HG03460 (cell line): Measurements from ENCODE around the gene WIPF2.

ENCODE experiments used
- ATAC-seq: cut with Tn5 transposase; IDR thresholded peaks from one replicate; pipeline ENCODE4 v1.9.1; 2021; ENCODE audit not compliant: unreplicated experiment

Gene WIPF2

DNA sequence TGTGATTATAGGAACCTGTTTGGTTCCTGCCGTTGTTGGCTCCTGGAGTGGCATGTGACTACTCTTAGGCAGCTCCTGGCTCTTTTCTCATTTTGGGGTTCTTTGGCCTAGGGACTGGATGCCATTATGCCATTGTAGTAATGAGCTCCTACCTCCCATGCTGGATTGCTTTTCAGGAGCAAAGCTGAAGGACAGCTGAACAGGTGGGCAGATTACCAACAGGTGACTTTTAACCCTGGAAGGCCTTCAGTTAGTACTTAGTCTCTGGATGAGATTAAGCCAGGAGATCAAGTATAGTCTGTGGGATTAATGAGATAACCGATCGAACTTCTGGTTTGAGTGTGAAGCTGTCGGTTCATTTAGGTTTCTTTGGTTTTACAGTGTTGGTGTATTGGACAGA is 25.2 kb downstream of the WIPF2 start:
- no peak for ATAC-seq

DNA sequence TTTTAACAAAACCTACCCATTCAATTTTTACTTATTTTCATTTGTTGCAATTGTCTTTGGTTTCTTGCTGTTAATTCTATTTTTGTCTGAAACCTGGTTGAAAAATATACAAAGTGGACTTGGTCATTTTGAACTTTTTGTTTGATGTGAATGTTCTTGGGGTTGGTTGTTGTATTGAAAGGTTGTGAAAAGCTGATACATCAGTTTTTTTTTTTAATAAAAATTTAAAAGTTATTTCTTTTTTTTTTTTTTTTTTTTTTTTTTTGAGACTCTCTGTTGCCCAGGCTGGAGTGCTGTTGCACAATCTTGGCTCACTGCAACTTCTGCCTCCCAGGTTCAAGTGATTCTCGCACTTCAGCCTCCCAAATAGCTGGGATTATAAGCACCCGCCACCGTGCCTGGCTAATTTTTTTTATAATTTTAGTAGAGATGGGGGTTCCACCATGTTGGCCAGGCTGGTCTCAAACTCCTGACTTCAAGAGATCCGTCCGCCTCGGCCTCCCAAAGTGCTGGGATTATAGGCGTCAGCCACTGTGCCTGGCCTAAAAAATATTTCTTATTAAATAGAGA is 28.9 kb downstream of the WIPF2 start:
- no peak for ATAC-seq

DNA sequence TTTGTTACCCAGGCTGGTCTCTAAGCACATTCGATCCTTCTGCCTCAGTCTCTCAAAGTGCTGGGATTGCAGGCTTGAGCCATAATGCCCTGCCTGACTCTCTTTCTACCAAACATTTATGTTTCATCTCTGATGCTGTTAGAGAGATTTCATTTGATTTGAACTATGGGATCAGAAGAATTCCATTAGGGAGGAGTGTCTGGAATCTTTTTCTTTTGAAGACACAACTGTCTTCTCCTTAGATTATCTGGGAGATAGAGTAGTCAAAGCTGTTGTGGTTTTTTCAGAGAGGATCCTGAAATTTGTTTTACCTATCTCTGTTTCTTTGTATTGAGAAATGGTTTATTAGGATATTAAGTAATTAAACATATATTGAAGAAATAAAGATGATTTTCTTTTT is 29.4 kb downstream of the WIPF2 start:
- ATAC-seq: no peak

DNA sequence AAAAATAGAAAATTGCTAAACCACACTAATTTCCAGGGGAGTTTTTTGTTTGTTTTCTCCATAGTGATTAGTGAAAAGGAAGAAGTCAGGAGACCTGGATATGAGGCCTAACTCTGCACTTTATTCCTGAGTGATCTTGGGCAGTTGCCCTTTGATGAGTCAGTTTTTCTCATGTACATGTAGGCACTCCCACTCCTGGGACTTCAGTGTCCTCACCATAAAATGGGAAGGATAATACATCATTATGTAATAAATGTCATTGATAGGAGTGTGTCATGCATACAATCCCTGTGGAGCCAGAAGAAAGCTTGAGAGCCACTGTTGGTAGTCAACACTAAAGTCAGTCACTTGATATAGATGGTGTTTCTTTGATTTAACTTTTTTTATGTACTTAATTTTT is 32.5 kb downstream of the WIPF2 start:
- ATAC-seq: no peak

DNA sequence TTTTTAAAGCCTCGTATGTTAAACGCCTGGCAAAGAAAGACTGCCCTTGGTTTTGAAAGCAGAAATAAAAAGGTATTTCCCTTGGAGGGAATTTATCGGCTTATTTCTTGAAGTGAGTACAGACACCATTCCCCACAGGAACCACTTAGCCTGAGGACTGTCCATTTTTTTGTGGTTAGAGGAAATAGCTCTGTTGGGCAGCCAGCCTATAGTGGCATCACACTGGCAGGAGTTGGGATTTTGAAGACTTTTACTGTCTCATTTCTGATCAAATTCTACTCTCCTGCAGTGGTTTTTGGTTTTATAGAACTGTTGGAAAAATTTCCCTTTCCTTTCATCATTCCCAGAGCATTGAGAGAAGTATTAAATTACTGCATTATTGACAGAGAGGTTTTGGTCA is 34.5 kb downstream of the WIPF2 start:
- ATAC-seq: no peak

DNA sequence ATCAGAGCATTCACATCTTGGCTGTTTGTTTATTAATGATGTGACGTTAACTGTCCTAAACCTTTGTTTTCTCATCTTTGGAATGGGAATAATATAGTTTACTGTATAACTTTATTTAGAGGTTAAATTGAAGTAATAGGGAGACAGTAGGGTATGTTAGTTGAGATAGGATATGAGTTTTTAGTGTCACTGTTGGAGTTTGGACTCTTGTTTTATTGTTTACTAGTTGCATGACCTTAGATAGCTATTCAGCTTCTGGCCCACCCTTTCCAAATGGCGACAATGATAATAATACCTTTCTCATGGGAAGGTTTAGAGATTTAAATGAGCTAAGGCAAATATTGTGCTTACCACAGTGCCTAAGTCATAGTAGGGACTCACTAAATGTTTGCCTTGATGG is 40.4 kb downstream of the WIPF2 start:
- ATAC-seq: no peak

DNA sequence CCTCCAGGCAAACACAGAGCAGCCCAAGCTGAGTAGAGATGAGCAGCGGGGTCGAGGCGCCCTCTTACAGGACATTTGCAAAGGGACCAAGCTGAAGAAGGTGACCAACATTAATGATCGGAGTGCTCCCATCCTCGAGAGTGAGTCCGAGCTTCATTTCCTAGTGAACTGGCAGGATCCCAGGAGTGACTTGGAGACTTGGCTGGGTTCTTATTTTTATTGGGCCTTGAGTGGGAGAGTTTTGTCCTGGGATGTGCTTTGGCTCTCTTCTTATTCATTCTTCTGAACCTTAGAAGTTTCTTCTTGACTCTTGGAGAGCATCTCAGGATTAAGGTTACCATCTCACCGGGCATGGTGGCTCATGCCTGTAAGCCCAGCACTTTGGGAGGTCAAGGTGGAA is 41.4 kb downstream of the WIPF2 start:
- ATAC-seq: no peak

DNA sequence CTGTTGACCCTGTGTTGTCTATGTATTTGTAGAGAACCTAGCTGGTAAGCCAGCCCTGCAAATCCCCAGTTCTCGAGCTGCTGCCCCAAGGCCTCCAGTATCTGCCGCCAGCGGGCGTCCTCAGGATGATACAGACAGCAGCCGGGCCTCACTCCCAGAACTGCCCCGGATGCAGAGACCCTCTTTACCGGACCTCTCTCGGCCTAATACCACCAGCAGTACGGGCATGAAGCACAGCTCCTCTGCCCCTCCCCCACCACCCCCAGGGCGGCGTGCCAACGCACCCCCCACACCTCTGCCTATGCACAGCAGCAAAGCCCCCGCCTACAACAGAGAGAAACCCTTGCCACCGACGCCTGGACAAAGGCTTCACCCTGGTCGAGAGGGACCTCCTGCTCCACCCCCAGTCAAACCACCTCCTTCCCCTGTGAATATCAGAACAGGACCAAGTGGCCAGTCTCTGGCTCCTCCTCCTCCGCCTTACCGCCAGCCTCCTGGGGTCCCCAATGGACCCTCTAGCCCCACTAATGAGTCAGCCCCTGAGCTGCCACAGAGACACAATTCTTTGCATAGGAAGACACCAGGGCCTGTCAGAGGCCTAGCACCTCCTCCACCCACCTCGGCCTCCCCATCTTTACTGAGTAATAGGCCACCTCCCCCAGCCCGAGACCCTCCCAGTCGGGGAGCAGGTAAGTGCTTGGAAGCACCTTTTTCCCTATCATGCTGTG is 45.5 kb downstream of the WIPF2 start:
- no peak for ATAC-seq

DNA sequence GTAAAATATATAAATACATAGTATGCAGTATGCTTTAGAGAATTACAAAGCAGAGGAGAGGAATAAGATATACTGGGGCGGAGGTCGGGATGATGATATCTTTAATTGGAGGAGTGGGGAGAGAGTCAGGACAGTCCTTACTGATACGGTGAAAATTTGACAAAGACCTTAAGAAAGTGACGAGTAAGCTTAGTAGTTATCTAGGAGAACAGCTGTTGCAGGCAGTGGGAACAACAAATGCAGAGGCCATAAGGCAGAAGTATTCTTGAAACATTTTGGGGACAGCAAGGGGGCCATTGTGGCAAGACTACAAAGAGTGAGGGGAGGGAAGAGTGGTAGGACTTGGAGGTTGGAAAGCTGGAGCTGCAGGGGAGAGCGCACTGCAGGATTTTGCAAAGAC is 46.2 kb downstream of the WIPF2 start:
- no peak for ATAC-seq

DNA sequence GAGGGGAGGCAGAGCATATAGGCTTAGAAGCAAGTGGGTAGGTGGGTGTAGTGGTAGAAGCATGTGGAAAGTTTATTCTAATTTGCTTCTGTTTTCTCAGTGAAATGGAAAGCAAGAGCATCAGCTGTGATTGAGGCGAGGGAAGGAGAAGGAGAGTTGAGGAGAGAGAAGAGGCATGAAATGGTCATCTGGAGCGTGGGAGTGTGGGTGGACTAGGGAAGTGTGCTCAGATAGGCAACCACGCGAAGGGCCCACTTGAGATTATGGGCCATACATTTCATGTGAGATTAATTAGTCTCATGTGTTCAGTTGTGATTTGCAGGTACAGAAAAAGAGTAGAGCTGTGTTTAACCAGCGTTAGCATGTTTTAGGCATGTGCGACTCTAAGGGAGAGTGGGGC is 47.8 kb downstream of the WIPF2 start:
- no peak for ATAC-seq

DNA sequence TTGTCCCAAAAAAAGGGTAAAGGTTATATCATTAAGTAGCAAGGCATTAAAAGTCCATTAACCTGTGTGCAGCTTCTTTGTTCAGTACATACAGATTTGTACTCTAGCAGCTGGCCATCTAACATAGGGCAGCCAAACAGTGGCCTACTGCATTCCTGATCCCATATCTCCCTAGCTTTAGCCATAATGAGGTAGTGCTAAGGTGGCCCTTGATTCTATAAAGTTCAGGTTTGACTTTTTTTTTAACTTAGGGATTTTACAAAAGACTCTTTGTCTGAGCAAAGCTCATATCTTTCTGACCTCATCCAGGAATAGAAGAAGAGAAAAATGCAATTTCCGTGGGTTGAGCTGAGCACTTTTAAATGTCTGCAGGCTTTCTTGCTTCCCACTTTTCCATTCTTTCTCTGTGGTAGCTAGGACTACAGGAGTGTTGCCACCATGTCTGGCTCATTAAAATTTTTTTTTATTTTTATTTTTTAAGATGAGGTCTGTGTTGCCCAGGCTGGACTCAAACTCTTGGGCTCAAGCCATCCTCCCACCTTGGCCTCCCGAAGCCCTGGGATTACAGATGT is 49.1 kb downstream of the WIPF2 start:
- no peak for ATAC-seq

DNA sequence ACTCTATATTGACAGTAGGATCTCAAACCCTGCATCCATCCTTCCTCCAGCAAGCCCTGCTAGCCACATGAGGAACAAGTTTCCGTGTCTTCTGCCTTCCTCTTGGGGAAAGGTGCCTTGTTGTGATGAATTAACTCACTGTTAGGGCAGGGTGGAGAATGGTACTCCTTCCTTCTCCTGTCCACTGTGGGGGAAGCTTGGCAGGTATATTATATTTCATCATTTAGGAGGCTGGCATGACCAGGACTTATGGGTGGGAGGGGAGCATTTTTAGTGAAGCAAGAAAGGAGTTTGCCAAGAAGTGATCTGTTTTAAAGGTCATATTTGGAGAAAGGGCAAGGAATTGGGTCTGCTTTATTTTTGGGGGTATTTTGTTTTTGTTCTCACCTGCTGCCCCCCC is 59.3 kb downstream of the WIPF2 start:
- ATAC-seq: no peak

DNA sequence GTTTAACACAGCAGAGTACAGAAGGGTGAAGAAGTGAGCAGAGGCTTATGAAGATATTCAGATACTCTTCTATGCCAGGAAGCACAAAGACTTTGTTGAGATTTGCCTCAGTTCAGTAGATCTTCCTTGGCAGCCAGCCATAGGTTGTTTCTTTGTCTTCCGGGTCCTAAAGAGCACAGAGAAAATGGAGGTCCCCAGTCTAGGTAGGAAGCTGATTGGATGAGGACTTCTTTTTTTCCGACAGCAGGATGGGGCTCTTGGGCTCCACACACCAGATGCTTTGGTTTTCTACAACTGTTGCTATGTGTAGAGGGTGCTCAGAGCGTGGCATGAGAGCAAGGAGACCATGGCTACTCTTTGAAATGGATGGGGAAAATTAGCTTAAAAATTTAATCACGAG is 60.3 kb downstream of the WIPF2 start:
- no peak for ATAC-seq

DNA sequence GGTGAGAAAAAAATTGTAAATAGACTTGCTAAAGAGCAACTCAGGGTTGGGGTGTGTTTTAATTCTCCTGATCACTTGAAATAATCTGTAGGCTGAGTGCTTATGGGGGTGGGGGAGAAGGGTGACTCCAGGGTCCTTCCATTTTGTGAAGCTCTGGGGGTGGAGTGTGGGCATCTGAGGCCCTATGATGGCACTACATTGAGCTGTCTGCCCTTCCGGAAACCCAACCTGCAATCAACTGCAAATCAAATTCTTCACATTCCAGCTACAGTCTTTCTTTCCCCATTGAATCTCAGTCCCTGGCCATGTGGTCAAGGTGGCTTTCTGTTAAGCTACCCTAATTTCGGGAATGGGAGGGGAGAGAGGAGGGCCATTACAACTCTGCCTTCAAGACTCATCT is 62.6 kb downstream of the WIPF2 start:
- ATAC-seq: no peak

DNA sequence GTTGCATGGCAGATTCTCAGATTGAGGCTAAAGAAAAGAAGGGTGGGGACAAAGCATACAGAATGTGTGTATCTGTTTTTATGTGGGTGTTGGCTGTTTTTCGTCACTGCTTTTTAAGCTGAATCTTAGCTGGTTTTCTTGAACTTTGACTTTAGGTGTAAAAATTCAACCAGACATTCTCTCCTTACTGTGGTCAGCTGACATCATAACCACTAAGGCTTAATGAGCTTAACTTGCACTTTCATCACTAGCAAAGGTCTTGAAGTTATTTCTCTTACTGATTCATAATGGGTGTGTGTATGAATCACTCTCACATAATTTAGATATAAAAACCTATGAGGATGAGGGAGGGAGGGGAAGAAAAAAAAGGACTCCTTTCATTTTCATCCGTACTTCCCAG is 64.6 kb downstream of the WIPF2 start:
- no peak for ATAC-seq

DNA sequence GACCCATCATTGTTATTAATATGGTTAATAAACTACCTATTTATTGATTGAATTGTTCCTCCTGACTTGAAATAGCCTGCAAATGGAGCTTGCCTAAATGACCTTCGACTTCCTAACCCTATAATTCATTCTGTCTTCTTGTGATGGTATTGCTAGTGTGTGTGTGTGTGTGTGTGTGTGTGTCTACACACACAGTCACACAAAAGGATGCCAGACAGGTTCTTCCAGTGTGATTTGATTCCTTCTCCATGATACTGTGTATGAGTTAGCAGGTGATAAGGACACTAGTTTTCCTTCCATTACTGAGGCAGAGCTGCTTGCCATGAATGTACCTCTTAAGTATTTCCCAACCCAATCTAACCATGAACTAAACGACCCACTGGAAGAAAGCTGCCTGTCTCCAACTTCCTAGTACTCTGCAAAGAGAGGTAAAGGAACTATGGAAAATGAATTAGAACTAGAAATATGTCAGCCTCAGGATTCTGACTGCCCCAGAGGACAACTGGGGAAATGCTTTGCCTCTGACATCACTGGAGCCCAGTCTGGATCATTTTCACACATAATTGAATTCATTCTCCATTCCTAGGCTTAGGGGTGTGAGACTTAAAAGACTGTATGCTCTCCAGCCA is 65.1 kb downstream of the WIPF2 start:
- no peak for ATAC-seq

DNA sequence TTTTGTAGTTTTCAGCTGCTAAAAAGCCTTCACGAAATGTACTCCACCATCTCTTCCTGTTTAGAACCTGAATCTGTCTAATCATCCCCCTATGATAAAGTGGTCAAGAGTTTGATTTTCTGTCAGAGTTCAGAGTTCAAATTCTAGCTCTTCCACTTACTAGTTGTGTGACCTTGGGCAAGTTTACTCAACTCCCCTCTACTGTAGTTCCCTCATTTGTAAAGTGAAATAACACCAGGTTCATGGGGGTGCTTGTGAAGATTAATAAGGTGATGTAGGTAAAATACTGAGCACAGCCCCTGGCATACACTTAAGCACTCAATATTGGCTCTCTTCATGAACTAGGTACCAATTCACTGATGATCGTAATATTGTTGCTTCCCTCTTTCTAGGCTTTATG is 67.4 kb downstream of the WIPF2 start:
- no peak for ATAC-seq

DNA sequence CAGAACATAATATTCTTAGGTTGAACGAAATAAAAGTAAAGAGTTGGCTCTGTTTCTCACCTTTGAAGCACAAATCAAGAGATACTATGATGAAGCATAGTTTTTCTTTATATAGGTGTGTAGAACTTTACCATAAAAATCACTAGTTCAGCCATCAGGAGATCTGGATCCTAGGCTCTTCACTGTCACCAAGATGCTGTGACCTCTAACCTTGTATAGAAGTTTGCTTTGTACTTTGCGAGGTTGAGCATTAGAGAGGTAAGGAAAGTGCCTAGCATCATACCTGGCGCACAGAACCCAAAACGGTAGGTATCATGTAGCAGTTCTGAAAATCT is 68.0 kb downstream of the WIPF2 start:
- no peak for ATAC-seq

DNA sequence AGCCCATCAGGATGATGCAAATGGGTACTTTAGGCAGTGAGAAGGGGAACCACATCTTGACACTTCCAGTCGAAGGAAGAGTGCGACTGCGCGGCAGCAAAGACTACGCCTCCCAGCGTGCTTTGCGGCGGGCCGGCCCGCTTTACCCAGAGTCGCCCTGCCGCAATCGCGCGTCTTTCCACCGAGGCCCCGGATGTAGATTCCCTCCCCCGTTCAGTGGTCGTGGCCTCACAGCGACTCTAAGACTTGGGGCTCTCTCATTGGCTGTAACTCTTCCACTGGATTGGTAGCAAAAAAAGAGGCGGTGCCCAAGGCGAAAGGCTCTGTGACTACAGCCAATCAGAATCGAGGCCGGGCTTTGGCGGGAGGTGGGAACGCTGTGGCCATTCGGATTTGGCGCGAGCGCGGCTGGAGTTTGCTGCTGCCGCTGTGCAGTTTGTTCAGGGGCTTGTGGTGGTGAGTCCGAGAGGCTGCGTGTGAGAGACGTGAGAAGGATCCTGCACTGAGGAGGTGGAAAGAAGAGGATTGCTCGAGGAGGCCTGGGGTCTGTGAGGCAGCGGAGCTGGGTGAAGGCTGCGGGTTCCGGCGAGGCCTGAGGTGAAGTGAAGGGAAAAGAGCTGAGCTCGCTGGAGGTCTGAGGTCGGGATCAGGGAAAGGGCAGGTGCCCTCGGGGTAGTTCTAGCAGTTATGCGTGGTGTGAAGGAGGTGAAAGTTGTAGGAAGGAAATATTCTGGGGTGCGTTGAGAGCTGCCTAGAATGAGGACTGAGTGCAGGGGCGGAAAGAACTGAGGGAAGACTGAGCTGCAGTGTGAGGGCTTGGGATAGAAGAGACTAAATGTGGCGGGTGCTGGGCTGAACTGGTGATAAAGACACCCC is 68.6 kb downstream of the WIPF2 start, which contains the start of gene CDC6:
CDC6 (plus strand) TSS at position 386 of the 876 bp plus-strand sequence. CDS start 1,542 bp downstream, outside the sequence.
- peak; percentile 93 for ATAC-seq

DNA sequence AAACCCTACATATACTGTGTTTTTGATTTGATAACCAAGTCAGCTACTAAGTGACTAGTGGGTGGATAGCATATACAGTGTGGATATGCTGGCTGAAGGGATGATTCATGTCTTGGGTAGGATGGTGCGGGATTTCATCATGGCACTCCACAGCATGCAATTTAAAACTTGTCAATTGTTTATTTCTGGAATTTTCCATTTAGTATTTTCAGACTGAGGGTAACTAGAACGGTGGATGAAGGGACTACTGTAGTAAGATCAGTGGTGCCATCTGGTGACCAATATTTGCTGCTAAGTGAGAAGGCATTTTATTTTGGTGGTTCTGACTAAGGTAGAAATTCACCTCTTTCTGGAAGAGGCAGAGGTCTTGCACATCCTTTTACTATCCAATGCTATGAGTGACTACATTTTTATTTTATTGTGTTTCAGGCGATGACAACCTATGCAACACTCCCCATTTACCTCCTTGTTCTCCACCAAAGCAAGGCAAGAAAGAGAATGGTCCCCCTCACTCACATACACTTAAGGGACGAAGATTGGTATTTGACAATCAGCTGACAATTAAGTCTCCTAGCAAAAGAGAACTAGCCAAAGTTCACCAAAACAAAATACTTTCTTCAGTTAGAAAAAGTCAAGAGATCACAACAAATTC is 71.7 kb downstream of the WIPF2 start:
- no peak for ATAC-seq

DNA sequence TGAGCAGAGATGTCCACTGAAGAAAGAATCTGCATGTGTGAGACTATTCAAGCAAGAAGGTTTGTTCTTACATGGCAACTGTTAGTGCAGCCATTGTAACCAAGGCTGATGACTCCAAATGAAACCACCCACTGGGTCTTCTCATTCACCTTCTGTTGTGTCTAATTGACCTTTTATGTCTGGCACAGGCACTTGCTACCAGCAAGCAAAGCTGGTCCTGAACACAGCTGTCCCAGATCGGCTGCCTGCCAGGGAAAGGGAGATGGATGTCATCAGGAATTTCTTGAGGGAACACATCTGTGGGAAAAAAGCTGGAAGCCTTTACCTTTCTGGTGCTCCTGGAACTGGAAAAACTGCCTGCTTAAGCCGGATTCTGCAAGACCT is 72.2 kb downstream of the WIPF2 start:
- no peak for ATAC-seq
